Tibial artery (tissue), 4 donors: ENCODE results near the gene TIGD4.

Experiments used
- DNase-seq, 2 donors: peaks; one replicate each; pipeline ENCODE4 v3.0.0-alpha.2; 2019
- H3K27ac ChIP-seq, 2 donors: fragments of 200-600 bp; sonication (generic) in 1 of 2; 1 replicate in 1 of 2; 2 replicates in 1 of 2; pipeline ENCODE4 v1.5.1; 2018 to 2019; ENCODE audit warnings: mild to moderate bottlenecking in 1 of 2
- H3K27me3 ChIP-seq, 2 donors: fragments of 200-600 bp; sonication (generic) in 1 of 2; one replicate each; pipeline versions ENCODE4 v1.5.1 to v1.6.0; 2016 to 2019
- H3K36me3 ChIP-seq, 3 donors: fragments of 200-600 bp; sonication (generic) in 2 of 3; one replicate each; pipeline ENCODE4 v1.5.1; 2016 to 2019; ENCODE audit warnings: mild to moderate bottlenecking in 2 of 3
- H3K4me1 ChIP-seq, 4 donors: fragments of 200-600 bp; sonication (generic) in 2 of 4; 1 replicate in 3 of 4; 2 replicates in 1 of 4; pipeline ENCODE4 v1.5.1; 2016 to 2019
- H3K4me3 ChIP-seq, 2 donors: fragments of 200-600 bp; sonication (generic) in 1 of 2; 1 replicate in 1 of 2; 2 replicates in 1 of 2; pipeline ENCODE4 v1.5.1; 2018 to 2019; ENCODE audit warnings: mild to moderate bottlenecking in 2 of 2
- H3K9me3 ChIP-seq, 3 donors: fragments of 200-600 bp; sonication (generic) in 1 of 3; one replicate each; pipeline ENCODE4 v1.5.1; 2016 to 2019
- intact Hi-C: fragments of 100-400 bp; cut with DNase I; formaldehyde crosslinking; loops from one replicate; pipeline ENCODE4 v1.15.0; 2023; ENCODE audit warnings: low total_unique reads
- TF ChIP-seq, protein P1 (sequence below), 2 experiments: fragments of 200-600 bp in 1 of 2; fragments of 450-650 bp in 1 of 2; IDR thresholded peaks; one replicate each; pipeline ENCODE4 v1.5.1; 2017 to 2019; ENCODE audit warnings: antibody characterized with exemption in 2 of 2, mild to moderate bottlenecking in 1 of 2, moderate library complexity in 1 of 2

TIGD4 gene

DNA sequence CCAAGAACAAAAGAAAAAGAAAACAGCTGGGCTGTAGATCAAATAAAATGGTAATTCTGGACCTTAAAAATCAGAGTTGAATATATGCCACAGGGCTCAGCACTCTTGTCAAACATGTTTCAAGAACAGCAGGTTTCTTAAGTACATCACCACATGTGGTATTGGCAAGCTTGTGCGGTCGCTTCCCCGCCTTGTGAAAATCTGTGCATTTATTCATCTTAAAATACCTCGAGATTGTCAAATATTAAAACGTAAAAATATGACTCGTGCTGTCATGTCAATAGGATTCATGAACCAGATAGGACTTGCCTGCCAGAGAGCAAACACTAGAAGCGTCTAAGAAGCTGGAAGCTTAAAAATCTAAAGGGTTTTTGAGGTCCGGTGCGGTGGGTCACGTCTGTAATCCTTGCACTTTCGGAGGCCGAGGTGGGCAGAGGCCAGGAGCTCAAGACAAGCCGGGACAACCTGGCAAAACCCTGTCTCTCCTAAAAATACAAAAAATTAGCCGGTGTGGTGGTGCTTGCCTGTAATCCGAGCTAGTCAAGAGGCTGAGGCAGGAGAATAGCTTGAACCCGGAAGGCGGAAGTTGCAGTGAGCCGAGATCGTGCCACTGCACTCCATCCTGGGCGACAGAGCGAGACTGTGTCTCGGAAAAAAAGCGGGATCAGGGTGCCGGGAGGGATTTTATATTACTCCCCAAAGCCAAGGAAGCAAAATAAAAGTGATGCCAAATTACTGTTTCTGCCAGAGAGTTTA lies 59.6 kb downstream of the TIGD4 start:
- no peaks in the 10 kb centered on the region for H3K9me3 ChIP-seq
- TF ChIP-seq, protein P1, sequence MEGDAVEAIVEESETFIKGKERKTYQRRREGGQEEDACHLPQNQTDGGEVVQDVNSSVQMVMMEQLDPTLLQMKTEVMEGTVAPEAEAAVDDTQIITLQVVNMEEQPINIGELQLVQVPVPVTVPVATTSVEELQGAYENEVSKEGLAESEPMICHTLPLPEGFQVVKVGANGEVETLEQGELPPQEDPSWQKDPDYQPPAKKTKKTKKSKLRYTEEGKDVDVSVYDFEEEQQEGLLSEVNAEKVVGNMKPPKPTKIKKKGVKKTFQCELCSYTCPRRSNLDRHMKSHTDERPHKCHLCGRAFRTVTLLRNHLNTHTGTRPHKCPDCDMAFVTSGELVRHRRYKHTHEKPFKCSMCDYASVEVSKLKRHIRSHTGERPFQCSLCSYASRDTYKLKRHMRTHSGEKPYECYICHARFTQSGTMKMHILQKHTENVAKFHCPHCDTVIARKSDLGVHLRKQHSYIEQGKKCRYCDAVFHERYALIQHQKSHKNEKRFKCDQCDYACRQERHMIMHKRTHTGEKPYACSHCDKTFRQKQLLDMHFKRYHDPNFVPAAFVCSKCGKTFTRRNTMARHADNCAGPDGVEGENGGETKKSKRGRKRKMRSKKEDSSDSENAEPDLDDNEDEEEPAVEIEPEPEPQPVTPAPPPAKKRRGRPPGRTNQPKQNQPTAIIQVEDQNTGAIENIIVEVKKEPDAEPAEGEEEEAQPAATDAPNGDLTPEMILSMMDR (IDR thresholded peaks at IDR 0.05), result no peak
- no peak for DNase-seq
- H3K27me3 ChIP-seq, result no peaks in the 10 kb centered on the region
- no peaks in the 10 kb centered on the region for H3K36me3 ChIP-seq
- no peak overlapping the region for H3K4me3 ChIP-seq
- intact Hi-C loops, result no loop called here
- H3K4me1 ChIP-seq, result no peaks in the 10 kb centered on the region
- no peak overlapping the region for H3K27ac ChIP-seq
